GM21381 (cell line): ENCODE results near the gene CLK1.
"Not testable (repeated sequence)": the region's sequence is repeated elsewhere in the genome, so short reads cannot be mapped to it uniquely, and the experiment has no call there.

Experiments used
- ATAC-seq: cut with Tn5 transposase; IDR thresholded peaks from one replicate; pipeline ENCODE4 v1.9.1; 2021; ENCODE audit warnings: mild to moderate bottlenecking, moderate library complexity; ENCODE audit not compliant: unreplicated experiment

The CLK1 gene

GRCh38 chr2:200864176-200865034, at the start of gene CLK1:
Gene CLK1, minus strand, starts transcription at chr2:200864658. Its CDS starts 2,796 bp downstream, at chr2:200861862.
- peak; percentile 87 for ATAC-seq

GRCh38 chr2:200913654-200914053, 49.2 kb upstream of the CLK1 start:
- ATAC-seq, result no peak

- ATAC-seq, result no peak
Measured at GRCh38 chr2:200909958-200910357, 45.5 kb upstream of the CLK1 start.

GRCh38 chr2:200905618-200906296, 41.3 kb upstream of the CLK1 start:
- no peak for ATAC-seq

GRCh38 chr2:200901459-200902072, 37.1 kb upstream of the CLK1 start:
- ATAC-seq, result peak; percentile 95

GRCh38 chr2:200899482-200899881, 35.0 kb upstream of the CLK1 start:
- no peak for ATAC-seq

- peak; percentile 88 for ATAC-seq
Measured at GRCh38 chr2:200888704-200889625, 24.5 kb upstream of the CLK1 start, which contains the start of the genes NIF3L1 and PPIL3. Gene NIF3L1, plus strand, starts transcription at chr2:200889371. Its CDS starts 2,573 bp downstream, at chr2:200891944. Gene PPIL3, minus strand, starts transcription at chr2:200889077. Its CDS starts 1,462 bp downstream, at chr2:200887615.

GRCh38 chr2:200881715-200882249, 17.3 kb upstream of the CLK1 start:
- ATAC-seq, result not testable (repeated sequence)

GRCh38 chr2:200878289-200878880, 13.9 kb upstream of the CLK1 start:
- ATAC-seq, result no peak

GRCh38 chr2:200877443-200877842, 13.0 kb upstream of the CLK1 start:
- no peak for ATAC-seq

- ATAC-seq, result no peak
Measured at GRCh38 chr2:200873560-200873959, 9.1 kb upstream of the CLK1 start.

GRCh38 chr2:200871151-200871550, 6.7 kb upstream of the CLK1 start:
- ATAC-seq, result no peak

- ATAC-seq, result no peak
Measured at GRCh38 chr2:200869014-200869413, 4.6 kb upstream of the CLK1 start.

- peak; percentile 7 for ATAC-seq
Measured at GRCh38 chr2:200863782-200864175, 679 bp downstream of the CLK1 start.

GRCh38 chr2:200862532-200863000, 1.9 kb downstream of the CLK1 start:
- ATAC-seq, result no peak

GRCh38 chr2:200861617-200862155, 2.8 kb downstream of the CLK1 start:
- ATAC-seq, result no peak

GRCh38 chr2:200860092-200860795, 4.2 kb downstream of the CLK1 start:
- ATAC-seq, result no peak

GRCh38 chr2:200856806-200857205, 7.7 kb downstream of the CLK1 start:
- ATAC-seq, result no peak

- no peak for ATAC-seq
Measured at GRCh38 chr2:200852605-200853004, 11.9 kb downstream of the CLK1 start.
